Activated naive CD4-positive, alpha-beta T cell treated with Interleukin-2 at 50 U/mL for 16 hours (primary cell): Measurements from ENCODE around the gene LCN2.
"Not testable (repeated sequence)": the region's sequence is repeated elsewhere in the genome, so short reads cannot be mapped to it uniquely, and the experiment has no call there.

Source experiments
- DNase-seq: peaks from one replicate; pipeline ENCODE4 v3.0.0-alpha.2; 2020

Gene LCN2

DNA sequence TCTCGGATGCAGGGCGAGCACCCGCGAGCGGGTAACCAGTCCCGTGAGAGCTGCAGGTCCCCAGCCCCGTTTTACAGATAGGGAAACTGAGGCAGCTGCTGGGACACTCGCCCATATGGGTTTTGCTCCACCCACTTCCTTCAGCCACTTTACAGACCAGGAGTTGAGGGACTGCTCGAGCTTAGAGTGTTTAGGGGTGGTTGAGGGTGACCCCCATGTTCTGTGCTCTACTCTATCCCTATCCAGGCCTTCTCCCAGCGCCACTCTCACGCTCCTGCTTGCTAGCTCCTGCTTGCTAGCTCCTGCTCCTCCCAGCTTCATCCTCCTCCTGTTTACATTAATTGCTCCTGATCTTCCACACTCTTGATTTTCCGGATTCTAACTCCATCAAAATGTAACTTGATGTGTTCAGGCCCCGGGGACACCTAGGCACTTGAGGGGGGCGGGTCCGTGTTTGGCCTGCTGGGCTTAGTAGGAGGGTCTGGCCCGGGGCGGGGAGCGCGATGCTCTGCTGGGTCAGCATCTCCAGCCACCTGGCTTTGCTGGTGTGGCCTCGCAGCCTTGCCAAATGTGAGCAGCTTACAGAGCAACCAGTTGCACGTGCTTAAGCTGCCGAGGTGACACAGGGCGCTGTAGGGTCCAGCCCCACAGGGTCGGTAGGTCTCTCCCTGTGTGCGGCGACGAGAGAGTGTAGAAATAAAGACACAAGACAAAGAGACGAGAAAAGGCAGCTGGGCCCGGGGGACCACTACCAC, 20.2 kb upstream of the LCN2 start:
- no peak for DNase-seq

DNA sequence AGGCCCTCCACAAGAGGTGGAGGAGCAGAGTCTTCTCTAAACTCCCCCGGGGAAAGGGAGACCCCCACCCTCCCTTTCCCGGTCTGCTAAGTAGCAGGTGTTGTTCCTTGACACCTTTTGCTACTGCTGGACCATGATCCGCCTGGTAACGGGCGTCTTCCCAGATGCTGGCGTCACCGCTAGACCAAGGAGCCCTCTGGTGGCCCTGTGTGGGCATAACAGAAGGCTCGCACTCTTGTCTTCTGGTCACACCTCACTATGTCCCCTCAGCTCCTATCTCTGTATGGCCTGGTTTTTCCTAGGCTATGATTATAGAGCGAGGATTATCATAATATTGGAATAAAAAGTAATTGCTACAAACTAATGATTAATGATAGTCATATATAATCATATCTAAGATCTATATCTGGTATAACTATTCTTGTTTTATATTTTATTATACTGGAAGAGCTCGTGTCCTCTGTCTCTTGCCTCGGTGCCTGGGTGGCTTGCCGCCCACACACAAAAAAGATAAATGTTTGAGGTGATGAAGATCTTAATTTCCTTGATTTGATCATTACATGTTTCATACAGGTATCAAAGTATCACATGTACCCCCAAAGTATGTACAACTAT, 19.2 kb upstream of the LCN2 start:
- DNase-seq = peak; percentile 68

DNA sequence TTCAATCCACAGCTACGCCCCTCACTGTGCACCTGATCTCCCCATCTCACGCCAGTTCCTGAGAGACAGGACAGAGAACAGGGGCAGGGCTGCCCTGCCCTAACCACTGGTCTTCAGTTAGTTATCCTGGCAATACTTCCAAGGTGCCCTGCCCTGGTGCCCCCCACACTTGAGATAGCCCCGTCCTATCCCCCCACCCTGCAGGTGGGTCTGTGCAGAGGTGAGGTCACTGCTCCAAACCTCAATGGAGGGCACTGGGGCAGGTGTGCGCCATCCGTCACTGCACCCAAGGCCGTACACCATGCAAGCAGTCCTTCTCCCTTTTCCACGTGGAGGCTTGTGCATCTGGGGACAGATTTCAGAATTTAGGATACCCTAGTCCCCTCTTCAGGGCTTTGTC, 18.6 kb upstream of the LCN2 start:
- DNase-seq = not testable (repeated sequence)

DNA sequence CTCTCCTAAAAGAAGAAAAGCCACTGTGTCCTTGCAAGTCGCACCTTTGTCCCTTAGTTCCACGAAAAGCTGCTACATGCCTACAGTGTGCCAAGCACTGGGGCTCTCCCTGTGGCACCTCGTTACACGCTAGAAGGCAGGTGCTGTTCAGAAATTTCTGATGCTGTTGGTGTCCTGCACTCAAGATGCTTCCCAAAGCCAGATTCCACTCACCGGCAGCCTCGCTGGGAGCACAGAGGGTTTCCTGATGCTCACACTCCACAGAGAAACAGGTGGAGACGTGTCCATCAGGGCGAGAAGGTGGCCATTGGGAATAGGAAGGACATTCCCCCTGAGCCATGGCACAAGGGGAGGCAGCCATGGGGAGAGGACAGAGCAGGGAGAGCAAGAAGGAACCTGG, 17.9 kb upstream of the LCN2 start:
- DNase-seq = not testable (repeated sequence)

DNA sequence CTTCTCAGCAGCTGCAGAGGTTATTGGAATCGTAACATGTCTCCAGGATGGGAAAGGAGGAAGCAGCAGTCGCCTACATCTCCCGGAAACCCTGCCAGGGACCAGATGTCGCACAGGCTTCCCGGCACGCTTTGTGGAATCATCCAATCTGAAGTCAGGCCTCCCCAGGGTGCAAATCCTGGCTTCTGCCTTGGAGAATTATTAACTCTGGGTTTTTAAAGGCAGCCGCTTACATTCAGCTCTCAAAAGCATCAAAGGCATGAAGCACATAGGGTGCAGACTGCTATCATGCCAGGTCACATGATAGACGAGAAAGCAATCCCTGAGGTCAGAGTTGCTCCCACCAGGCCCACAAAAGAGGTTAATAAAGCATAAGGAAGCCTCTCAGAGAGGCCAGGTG, 17.1 kb upstream of the LCN2 start:
- not testable (repeated sequence) for DNase-seq

DNA sequence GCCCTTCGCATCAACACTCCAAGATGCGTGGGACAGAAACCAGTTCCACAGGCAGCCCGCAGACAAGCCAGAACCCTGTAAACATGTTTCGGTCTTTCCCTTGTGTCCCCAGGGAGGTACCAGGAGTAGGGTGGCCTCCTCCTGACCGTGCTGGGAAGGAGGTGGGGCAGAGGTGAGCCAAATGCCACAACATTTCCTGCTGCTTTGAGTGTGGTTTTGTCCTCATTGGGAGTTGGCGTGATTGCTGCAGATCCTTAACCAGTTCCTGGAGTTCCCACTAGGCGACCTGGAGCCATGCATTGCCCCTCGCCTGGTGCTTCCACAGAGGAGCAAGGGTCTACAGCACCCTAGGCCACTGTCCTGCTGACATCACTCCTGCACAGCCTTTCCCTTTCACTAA, 13.7 kb upstream of the LCN2 start:
- not testable (repeated sequence) for DNase-seq

DNA sequence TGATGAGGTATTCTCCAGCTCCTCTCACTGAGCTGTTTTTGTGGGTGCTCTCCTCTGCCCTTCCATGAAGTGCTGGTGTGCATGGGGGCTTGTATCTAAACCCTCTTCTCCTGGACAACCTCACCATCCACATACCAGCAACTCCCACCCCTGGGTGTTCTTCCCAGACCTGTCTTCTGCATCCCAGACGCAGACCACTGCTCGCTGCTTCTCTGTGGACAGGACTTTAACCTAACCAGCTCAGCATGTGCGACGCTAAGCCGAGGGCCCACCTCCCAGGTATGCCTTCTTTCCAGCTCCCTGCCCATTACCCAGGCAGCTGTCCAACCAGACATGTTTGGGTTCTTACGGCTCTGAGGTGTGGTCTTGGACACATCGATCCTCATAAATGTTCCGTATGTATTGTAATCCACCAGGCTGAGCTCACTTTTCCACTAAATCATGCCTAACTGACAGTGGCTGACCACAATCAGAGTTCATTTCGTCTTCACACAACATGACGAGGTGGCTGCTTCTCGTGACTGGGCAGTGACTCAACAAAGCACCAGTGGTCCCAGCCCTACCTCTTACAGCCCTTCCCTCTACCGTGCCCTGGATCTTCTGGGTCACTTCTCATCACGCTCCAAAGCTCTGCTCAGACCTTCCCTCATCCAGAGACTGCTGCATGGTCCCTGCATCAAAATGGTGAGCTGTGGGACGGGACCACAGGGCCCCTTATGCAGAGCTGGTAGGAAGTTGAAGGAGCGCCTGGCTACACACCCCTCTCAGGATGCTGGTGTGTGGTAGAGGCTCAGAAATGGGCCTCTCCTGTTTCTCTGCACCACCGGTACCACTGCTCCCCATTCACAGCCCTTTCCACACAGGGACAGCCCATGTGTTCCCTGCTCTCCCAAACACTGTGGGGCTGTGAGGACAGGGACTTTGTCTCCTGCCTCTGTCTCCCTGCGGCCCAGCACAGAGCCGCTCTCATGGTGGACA, 12.1 kb upstream of the LCN2 start:
- DNase-seq = no peak

DNA sequence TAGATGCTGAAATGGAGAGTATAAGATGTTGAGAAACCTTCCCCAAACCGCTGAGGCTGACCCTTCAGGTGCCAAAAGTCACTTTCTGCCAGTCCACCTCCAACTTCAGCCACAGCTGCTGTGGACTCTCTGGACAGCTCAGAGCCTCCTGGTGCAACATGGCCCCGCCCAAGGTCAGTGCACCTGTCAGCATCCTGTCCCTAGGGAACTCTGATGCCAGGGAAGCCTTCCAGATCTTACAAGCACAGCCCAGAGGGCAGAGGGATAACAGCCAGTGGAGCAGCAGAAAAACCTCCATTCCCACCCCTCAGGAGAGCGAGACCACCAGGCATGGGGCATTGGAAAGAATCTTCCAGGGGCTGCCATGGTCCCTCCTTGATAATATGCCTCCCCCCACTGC, 11.3 kb upstream of the LCN2 start:
- no peak for DNase-seq

DNA sequence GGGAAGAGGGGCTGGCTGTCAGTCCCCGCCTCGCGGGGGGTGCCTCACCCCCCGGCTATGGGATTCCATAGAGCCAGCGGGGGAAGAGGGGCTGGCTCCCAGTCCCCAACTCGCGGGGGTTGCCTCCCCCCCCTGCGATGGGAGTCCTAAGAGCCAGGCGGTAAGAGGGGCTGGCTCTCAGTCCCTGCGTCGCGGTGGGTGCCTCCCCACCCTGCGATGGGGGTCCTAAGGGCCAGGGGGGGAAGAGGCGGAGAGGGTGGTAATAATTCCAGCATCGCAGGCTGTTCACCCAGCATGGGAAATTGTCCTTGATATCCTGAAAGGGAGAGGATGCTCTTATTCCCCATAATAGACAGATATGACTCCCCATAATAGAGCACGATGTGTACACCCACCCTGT, 9.6 kb upstream of the LCN2 start:
- no peak for DNase-seq

DNA sequence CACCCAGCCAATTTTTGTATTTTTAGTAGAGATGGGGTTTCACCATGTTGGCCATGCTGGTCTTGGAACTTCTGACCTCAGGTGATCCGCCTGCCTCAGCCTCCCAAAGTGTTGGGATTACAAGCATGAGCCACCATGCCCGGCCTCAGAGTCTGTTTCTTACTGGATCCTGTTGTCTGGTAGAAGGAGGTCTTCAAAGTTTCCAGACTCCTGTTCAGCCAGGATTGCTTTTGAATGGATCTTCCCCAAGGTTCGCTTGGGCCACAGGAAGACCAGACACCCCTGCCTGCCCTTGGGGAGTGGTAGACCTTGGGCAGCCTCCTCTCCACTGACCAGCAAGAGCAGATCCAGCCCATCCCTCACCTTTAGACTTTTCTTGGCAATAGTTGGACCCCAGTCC, 7.6 kb upstream of the LCN2 start:
- DNase-seq = no peak

DNA sequence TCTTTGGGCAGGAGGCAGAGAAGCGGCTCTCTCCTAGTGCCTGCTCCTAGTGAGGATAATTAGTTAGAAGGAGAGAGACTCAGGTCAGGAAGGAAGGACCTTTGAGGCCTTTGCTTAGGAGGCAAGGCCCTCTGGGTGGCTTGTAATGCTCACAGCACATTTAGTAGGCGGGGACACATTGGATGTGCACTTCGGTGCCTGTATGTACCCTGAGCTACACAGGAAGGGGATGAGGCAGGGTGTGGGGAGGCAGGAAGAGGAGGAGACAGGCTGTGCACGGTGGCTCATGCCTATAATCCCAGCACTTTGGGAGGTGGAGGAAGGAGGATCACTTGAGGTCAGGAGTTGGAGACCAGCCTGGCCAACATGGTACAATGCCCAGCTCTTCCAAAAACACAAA, 7.2 kb upstream of the LCN2 start:
- DNase-seq = no peak

DNA sequence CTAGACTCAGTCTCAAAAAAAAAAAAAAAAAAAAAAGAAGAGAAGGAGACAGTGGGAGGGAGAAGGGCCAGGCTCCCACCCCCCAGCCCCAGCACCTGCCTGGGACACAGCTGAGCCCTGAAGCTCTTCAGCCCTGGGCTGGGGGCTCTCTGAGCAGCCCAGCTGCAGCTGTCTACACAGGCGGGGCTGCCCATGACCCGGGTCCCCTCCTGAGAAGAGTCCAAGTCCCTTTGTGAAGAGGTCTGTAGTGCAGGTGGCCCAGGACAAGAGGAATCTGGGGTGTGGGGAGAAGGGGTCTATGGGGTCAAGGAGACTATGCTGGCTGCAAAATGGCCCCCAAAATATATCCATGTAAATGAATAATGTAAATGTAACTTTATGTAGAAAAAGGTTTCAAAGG, 6.7 kb upstream of the LCN2 start:
- no peak for DNase-seq

DNA sequence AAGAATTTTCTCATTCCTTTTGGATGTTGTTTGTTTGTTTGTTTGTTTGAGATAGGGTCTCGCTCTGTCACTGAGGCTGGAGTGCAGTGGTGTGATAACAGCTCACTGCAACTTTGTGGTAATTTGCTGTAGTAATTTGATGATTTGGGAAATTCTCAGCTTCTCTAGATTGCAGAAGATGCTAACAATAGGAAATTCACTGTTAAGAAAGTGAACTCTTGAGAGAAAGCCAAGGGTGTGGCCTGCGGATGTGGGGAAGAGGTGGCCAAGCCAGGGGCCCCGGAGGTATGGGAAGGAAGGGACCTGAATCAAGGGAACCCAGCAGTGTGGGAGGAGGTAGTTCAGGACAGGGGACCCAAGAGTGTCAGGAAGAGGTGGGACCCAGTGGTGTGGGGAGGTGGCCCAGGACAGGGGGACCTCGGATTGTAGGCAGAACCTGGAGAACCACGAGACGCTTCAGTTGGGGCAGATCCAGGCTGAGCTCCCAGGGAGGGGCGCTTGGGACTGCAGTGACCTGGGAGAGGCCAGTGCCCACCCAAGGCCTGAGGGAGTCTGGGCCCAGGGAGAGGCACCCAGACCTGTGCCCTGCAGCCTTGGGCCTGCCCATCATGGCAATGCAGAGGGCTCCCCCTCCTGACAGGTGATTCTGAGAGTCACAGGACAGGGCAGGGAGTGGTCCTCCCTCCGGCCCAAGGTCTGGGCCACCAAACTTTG, 5.6 kb upstream of the LCN2 start:
- no peak for DNase-seq

DNA sequence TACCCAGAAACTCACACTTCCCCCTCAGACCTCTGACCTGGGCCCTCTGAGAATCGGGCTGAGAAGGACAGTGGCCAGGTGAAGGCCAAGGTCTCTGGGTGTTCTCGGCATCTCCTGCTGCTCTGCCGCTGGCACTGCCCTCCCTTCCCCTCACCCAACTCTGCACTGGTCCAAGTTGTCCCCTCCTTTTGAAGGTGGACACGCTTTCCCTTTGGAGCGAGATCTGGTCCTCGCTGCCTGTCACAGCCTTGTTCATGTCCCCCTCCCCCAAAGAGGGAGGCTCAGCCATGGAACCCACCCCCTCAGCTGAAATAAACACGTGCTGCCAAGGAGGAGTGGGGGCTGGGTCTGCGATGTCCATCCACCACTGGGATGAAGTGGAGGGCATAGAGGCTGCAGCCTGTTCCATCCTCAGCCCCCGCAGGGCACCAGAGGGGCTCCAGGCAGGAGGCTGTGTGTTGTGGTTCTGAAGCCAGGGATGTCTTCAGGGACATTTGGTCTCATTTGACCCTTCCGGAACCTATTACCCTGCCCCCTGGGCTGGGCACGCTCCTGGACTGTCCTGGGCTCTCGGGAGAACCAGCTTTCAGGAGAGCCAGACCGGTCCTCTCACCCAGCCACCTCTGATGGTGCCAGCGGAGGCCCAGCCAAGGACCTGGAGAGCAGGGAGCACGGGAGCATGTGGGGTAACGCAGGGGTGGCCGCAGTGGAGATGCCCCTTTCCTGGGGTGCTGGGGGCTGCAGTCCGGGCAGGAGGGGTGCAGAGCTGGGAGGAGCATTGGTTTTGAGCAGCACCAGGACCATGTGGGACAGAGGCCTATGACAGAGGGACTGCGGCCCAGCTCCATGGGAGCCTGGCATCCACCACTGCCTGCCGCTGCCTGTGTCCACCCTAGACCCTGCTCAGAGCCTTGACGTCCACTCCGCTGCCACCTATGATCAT, 4.7 kb upstream of the LCN2 start:
- no peak for DNase-seq

DNA sequence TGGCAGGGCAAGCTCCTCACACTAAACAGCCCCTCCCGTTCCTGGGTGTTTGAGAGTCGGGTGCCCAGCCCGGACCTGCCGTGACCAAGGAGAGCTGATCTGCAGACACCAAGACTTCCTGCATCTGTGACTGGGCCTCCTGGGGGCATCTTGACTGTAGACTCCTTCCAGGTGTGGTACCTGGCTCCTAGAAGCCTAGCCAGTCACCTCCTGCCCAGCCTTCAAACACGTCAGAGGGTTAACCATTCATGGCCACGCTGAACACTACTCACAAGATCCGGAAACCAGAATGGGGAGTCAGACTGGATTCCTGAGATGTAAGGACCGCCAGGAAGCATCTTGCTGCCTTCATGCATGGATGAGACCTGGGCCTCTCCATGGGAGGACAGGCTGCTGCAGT, 3.7 kb upstream of the LCN2 start:
- no peak for DNase-seq

DNA sequence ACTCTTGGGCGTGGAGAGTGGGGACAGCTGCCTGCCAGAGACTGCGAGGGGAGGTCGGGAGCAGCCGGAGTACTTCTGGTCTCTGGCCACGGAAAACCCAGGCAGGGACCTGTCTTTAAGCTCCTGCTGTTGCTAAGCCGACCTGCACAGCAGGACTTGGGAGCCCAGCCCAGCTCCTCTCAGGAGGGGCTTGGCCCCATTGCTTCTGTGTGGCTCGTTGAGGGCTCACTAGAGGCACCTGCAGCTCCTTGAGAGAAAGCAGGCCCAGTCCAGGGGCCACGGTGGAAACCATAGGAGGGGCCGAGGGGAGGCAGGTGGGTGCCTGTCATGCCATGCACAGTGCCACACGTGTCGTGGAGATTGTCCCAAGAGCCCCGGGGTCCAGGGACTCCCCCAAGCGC, 3.3 kb upstream of the LCN2 start:
- no peak for DNase-seq

DNA sequence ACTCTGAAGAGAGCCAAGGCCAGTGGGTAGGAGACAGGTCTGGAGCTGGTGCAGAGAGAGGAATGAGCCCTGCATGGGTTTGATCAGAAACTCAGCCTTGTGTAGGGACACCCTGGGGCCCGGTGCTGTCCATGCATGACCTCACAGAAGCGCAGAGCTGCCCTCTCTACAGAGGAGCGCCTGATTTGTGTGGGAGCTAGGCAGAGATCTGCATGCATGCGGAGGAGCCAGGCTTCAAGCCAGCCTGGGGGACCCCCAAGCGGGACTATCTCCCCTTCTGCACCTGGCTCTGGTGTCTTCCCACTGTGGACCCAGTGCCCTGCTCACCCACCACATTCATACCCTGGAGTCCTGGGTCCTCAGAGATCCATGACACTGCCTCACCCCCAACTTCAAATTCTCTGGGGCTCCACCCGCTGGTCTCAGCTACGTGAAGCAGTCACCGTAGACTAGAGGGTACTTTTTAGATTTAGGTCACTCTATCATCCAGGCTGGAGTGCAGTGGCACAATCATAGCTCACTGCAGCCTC, 2.6 kb upstream of the LCN2 start:
- DNase-seq = no peak

DNA sequence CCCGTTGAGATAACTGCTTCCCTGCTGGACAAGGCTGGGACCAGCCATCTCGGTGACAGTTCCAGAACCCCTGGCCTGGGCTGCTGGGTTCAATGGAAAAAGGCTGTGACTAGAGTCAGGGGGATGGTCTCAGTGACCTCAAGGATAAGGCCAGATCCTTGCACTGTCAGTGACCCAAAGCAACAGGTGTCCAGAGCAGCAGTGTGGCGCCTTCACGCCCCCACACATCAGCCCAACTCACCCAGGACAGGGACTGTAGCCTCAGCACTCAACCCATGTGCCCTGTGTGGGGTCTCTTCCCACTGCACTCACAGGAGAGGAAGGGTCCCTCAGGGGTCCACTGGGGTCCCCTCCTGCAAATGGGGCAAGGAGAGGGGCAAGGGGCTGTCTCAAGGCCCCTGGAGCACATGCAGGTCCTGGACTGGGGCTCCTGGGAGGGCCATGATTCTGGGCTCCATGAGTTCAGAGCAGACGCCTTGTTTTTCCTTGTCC, 698 bp upstream of the LCN2 start:
- no peak for DNase-seq

DNA sequence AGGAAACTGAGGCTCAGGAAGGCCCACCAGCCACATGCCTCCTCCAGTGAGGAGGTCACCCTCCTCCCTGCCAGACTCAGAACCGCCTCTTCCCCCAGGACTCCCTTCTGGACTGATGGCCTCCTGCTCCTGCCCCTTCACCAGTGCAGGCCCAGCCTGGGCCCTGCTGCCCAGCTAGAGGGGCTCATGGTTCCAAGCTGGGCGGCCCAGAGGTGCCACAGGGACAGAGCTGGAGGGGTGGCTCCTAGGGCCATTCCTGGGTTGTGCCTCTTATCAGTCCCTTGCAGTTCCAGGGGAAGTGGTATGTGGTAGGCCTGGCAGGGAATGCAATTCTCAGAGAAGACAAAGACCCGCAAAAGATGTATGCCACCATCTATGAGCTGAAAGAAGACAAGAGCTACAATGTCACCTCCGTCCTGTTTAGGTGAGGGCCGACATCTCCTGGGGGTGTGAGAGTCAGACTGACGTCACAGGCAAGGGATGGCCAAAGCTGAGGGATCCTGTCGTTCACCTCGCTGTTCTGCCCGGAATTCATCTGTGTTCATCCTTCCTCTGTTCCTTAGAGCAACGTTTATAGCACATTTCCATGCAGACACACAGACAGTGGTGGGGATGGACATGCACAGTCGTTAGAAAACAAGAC, 819 bp downstream of the LCN2 start:
- no peak for DNase-seq

DNA sequence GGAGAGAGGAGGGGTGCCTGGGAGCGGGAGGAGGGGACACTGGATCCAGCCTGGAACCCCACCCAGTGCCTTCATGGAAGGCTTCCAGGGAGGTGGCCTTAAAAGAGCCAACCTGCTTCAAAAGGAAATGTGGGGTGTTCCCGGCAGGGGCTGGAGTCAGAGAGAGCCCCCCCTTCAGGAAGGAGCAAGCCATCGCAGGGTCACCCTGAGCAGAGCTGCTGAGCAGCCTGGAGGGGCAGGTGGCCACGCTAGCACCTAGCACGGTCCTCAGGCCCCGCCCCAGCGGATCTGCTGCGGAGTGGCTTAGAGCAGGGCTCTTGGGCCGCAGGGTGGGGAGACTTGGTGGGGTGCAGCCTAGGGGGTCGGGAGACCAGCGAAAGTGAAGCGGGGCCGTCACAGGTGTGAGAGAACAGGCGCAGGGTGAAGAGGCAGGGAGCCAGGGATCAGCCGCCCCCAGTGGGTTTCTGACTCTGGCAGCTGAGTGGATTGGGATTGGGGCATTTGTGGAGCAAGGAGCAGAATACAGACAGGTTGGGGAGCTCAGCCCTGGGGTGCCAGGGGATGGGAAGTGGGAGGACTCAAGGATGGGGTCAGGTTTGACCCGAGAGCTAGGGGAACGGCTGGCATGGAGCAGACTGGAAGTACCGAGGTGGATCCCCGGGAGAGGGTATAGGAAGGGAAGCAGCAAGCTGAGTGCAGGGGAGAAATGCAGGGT, 1.5 kb downstream of the LCN2 start:
- DNase-seq = no peak
